Raji (cell line): ENCODE data around the gene CYFIP2.

Source experiments
- POLR2A ChIP-seq: IDR thresholded peaks from 2 replicates; pipeline ENCODE4 v1.6.1; 2011; ENCODE audit warnings: low read depth, low read length, control low read depth; ENCODE audit not compliant: insufficient read depth

CYFIP2 gene

DNA sequence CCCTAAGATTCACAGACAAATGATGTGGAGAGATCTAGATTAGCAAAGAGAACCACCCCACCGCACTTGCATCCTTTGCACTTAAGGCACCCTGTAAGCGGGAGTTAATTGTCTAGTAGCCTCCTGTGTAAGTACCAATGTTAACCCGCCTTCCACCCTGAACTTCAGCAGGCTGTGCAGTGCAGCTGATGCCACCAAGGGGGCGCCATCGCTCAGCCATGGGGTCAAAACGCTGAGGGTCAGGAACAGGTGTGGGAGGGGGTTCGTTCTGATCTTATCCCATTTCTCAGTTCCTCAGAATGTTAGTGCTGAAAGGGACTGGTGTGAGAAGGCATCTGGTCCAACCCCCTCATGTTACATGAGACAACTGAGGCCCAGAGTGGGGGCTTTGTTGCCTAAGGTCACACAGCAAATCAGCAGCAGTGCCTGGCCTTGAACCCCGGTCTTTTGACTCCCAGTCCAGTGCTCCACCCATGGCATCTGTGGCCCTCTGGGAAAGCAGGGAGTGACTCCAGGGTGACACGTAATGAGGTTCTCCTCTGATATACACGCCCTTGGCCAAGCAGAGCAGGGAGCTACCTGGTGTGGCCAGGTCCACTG lies 57.3 kb downstream of the CYFIP2 start:
- no peak for TF ChIP-seq POLR2A

DNA sequence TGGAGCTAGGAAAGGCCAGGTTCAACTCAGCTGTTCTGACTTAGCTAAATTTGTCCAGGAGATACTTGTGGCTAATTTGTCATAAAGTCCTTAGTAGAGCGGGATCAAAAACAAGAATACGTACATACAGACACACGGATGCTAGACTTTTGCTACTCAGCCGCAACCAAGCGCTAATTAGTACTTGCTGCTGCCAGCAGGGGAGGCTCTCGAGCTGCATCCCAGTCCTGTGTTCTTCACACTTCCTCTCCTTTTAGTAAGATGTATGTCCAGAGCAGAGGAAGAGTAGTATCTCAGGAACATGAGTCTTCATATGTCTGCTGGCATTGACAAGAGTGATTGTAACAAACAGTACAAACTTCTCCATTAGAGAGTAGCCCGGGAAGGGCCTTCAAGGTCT lies 58.3 kb downstream of the CYFIP2 start:
- TF ChIP-seq POLR2A, result no peak

DNA sequence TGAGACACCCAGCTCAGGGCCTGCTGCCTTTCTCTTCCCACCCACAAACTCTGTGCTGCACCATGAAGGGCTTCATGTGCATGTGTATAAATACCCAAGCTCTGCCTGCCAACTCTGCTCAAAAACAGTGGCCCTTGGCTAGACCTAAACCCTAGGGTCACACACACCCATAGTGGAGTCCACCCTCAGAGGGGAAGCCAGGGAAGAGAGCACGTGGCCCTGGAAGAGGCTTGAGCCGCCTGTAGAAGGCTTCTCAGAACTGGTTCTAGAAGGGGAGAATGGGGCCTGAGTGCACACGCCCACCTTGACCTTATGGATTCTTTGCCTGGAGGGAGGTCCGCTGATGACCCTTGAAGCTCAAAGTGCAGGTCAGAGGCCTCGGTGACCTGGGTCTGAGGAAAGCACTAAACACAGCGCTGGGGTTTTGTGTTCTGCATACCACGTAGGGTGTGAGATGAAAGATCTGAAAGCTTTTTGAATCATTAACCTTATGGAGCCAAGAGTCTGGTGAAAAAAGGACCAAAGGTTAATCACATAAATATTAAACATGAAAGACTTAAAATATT lies 60.6 kb downstream of the CYFIP2 start:
- no peak for TF ChIP-seq POLR2A

- TF ChIP-seq POLR2A, result no peak
Measured at GRCh38 chr5:157327771-157328170, 61.8 kb downstream of the CYFIP2 start.

DNA sequence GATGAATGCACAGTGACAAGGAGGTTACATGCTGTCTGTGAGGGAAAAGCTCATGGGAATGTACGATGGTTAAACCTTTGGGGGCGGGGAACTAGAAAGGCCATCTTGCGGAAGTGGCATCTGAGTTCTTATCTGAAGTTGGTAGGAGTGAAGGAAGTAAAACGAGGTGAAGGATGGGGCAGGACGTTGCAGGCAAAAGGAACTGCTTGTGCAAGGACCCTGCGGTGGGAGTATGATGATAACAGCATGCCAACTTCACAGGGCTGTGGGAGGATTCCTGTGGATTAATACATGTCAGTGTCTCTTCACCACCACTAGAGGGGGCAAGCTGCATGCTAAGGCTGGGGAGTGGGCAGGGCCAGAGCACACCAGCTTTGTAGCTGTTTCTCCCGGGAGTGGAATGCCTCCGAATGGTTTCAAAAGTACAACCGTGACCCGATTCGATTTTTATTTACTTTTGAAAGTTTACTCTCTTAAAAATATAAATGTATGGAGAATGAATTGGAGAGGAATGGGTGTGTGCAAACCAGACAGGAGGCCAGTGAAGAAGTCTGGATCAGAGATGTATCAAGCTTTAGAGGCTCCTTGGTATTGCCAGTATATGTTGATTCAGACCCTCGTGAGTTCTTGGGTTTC lies 62.5 kb downstream of the CYFIP2 start:
- TF ChIP-seq POLR2A, result no peak

- no peak for TF ChIP-seq POLR2A
Measured at GRCh38 chr5:157331807-157332206, 65.9 kb downstream of the CYFIP2 start.

GRCh38 chr5:157335534-157336422 lies 69.9 kb downstream of the CYFIP2 start:
- TF ChIP-seq POLR2A, result no peak

DNA sequence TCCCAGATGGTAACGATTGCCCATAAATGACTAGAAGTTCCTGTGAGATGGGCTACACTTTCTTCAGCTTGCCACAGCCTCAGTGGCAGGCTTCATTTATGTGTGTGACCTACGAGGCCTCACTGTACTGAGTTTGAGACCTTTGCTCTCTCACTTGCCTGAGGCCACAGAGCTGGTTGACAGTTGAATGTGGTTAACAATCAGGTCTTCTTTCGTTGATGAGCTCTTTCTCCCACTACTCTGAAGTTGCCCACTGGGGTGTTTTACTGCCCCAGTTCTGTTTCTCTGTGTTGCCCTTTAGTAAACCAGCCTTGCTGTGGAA lies 70.5 kb downstream of the CYFIP2 start:
- TF ChIP-seq POLR2A, result no peak

GRCh38 chr5:157339409-157339808 lies 73.5 kb downstream of the CYFIP2 start:
- no peak for TF ChIP-seq POLR2A

- no peak for TF ChIP-seq POLR2A
Measured at GRCh38 chr5:157342822-157343402, 77.0 kb downstream of the CYFIP2 start.

- TF ChIP-seq POLR2A, result no peak
Measured at GRCh38 chr5:157343842-157344790, 78.2 kb downstream of the CYFIP2 start.

- TF ChIP-seq POLR2A, result no peak
Measured at GRCh38 chr5:157345067-157345466, 79.1 kb downstream of the CYFIP2 start.

DNA sequence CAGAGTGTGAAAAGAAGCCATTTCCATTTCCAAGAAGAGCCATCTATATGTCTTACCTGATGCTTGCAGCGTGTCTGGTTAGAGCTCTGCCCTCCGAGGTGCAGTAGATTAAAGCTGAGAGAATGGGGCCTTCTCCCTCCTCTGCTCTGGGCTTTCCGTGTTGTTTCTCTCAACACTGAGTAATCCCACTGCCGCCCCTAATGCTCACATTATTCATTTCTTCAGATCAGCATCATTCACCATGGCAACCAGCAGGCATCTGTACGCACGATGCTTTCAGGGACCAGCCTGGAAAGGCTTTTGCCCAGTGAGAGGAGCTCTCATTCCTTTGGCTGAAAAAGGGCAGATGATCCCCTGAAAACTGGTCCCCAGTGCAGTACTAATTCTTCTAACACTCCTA lies 79.6 kb downstream of the CYFIP2 start:
- TF ChIP-seq POLR2A, result no peak

DNA sequence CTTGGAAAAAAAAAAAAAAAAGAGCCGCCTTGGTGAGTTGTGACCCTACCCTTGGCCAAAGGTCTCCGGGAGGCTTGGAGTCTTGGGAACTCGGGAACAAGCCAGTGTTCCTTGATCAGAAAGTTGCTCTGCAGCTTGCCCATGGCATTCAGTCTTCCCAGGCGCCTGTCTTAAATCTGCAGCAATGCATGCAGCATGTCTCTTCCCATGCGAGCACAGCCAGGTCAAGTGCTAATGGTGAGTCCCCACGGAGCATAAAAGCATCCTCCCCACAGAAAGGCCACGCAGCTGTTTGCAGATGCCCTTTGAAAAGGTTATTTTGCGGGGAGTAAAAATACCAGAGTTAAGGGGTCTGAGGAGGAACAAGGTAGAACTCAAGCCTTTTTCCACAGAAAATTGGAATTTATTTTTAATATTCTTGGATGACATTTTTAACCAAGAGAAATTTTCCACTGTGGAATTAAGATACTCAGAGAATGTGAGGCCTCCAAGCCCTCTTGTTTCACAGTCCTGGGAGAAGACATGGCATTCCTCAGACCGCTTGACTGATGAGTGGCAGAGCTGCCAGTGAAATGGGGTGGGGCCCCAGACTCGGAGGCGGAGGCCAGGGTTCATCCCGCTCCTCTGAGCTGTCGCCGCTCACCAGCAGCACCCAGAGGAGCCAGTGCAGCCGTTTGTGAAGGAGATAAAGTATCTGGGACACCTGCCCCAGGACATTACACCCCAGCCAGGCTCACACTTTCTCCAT lies 81.6 kb downstream of the CYFIP2 start:
- no peak for TF ChIP-seq POLR2A
